K562 (cell line): Measurements from ENCODE around the gene NRP2.

Source experiments
- FOSL1 ChIP-seq: fragments of 200-800 bp; sonication (Bioruptor generic); conservative IDR thresholded peaks from 2 replicates; pipeline ENCODE4 v1.6.1; 2016; ENCODE audit warnings: missing genetic modification characterization, missing compliant biosample characterization
- POLR2G ChIP-seq: fragments of 200-400 bp; formaldehyde crosslinking; IDR thresholded peaks from 2 replicates; pipeline ENCODE4 v1.6.1; 2017; ENCODE audit warnings: low read depth, mild to moderate bottlenecking, antibody characterized with exemption, low read length, moderate library complexity
- STAT5B ChIP-seq: fragments of 250-450 bp; sonication (Bioruptor Pico); IDR thresholded peaks from 2 replicates; pipeline ENCODE4 v1.8.0; 2021; ENCODE audit warnings: mild to moderate bottlenecking, inconsistent platforms
- ZNF354B ChIP-seq: fragments of 250-450 bp; sonication (Bioruptor Pico); IDR thresholded peaks from 2 replicates; pipeline ENCODE4 v1.4.0; 2020
- TF ChIP-seq, protein P1 (sequence below): sonication (generic); formaldehyde crosslinking; IDR thresholded peaks from 2 replicates; pipeline ENCODE4 v1.9.0; 2022; ENCODE audit warnings: mild to moderate bottlenecking, missing genetic modification reagents
- TF ChIP-seq, protein P2 (sequence below), 3 experiments: IDR thresholded peaks in 2 of 3; conservative IDR thresholded peaks in 1 of 3; 2 replicates each; pipeline ENCODE4 v1.5.1; 2011 to 2012; ENCODE audit warnings: low read length in 3 of 3, mild to moderate bottlenecking in 3 of 3, control low read depth in 2 of 3, improper control_type of control experiment in 1 of 3, inconsistent platforms in 1 of 3, low read depth in 1 of 3, mixed read lengths in 1 of 3, moderate library complexity in 1 of 3; ENCODE audit not compliant: insufficient read depth in 2 of 3

DNA sequence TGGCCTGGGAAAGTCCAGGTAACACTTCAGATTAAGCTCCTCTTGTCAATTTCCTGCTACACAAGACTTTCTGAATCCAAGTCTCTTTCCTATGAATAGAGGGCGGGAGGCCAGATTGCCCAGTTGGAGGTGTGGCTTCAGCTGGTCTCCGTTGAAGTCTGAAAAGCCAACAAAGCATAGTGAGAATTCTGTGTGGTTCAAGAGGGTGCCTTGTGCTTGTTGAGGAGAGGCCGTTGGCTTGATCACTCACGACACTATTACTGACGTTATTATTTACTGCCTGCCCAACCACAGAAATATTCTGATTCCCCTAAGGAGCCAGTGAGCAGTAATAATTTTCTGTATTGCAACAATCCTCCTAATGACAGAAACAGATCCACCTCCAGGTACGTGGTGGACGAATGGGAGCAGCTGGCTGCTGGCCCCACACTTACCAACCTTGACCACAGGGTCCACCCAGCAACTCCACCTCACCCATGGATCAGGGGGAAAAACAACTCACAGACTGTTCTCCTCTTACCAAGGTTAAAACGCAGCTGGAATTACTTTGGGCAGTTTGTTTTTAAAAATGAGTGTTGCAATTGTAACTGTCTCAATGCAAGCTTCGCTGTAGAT is 21.9 kb downstream of the NRP2 start:
- TF ChIP-seq, protein P1, sequence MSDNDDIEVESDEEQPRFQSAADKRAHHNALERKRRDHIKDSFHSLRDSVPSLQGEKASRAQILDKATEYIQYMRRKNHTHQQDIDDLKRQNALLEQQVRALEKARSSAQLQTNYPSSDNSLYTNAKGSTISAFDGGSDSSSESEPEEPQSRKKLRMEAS (CRISPR knock-in tag) = no peak
- TF ChIP-seq POLR2G (no peak), FOSL1 (tag) (no peak), ZNF354B (no peak), STAT5B (CRISPR knock-in tag) (no peak)
- TF ChIP-seq, protein P2, sequence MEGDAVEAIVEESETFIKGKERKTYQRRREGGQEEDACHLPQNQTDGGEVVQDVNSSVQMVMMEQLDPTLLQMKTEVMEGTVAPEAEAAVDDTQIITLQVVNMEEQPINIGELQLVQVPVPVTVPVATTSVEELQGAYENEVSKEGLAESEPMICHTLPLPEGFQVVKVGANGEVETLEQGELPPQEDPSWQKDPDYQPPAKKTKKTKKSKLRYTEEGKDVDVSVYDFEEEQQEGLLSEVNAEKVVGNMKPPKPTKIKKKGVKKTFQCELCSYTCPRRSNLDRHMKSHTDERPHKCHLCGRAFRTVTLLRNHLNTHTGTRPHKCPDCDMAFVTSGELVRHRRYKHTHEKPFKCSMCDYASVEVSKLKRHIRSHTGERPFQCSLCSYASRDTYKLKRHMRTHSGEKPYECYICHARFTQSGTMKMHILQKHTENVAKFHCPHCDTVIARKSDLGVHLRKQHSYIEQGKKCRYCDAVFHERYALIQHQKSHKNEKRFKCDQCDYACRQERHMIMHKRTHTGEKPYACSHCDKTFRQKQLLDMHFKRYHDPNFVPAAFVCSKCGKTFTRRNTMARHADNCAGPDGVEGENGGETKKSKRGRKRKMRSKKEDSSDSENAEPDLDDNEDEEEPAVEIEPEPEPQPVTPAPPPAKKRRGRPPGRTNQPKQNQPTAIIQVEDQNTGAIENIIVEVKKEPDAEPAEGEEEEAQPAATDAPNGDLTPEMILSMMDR (IDR thresholded peaks at IDR 0.05 in 2 of 3, conservative IDR thresholded peaks at IDR 0.05 in 1 of 3; ENCODE audit: insufficient read depth in 2 of 3, low read depth in 1 of 3, low read length in 3 of 3) = no peak
